NCI-H1048 (cell line): ENCODE results near the gene SYTL1.
A peak's percentile ranks its signal among the peaks of the same experiment; 100 is the strongest.

Experiments
- DNase-seq: peaks from one replicate; lab custom pipeline; 2025; lab: John Stamatoyannopoulos, UW

The SYTL1 gene

GRCh38 chr1:27341525-27342252 lies at the start of gene SYTL1:
Gene SYTL1, plus strand, starts transcription at chr1:27342022. Its CDS starts 3,313 bp downstream, at chr1:27345335.
- DNase-seq = peak; percentile 26

GRCh38 chr1:27292106-27292505 lies 49.7 kb upstream of the SYTL1 start:
- no peak for DNase-seq

GRCh38 chr1:27293915-27294314 lies 47.9 kb upstream of the SYTL1 start:
- no peak for DNase-seq

GRCh38 chr1:27296773-27297291 lies 45.0 kb upstream of the SYTL1 start:
- DNase-seq = no peak

GRCh38 chr1:27297903-27298302 lies 43.9 kb upstream of the SYTL1 start:
- no peak for DNase-seq

- no peak for DNase-seq
Measured at GRCh38 chr1:27298632-27299384, 43.0 kb upstream of the SYTL1 start.

GRCh38 chr1:27299385-27300271 lies 42.2 kb upstream of the SYTL1 start:
- DNase-seq = no peak

GRCh38 chr1:27300341-27301051 lies 41.3 kb upstream of the SYTL1 start:
- peak; percentile 39 for DNase-seq

GRCh38 chr1:27301052-27301422 lies 40.8 kb upstream of the SYTL1 start:
- no peak for DNase-seq

- DNase-seq = no peak
Measured at GRCh38 chr1:27301582-27302199, 40.1 kb upstream of the SYTL1 start.

- no peak for DNase-seq
Measured at GRCh38 chr1:27302612-27303011, 39.2 kb upstream of the SYTL1 start.

- no peak for DNase-seq
Measured at GRCh38 chr1:27303509-27303908, 38.3 kb upstream of the SYTL1 start.

- no peak for DNase-seq
Measured at GRCh38 chr1:27306071-27306470, 35.8 kb upstream of the SYTL1 start.

- DNase-seq = no peak
Measured at GRCh38 chr1:27306892-27307761, 34.7 kb upstream of the SYTL1 start.

GRCh38 chr1:27307874-27308598 lies 33.8 kb upstream of the SYTL1 start:
- no peak for DNase-seq

GRCh38 chr1:27314169-27314568 lies 27.7 kb upstream of the SYTL1 start:
- DNase-seq = no peak

GRCh38 chr1:27314737-27315136 lies 27.1 kb upstream of the SYTL1 start:
- no peak for DNase-seq

- no peak for DNase-seq
Measured at GRCh38 chr1:27316860-27317259, 25.0 kb upstream of the SYTL1 start.

GRCh38 chr1:27318136-27318535 lies 23.7 kb upstream of the SYTL1 start:
- no peak for DNase-seq

GRCh38 chr1:27318596-27318995 lies 23.2 kb upstream of the SYTL1 start:
- no peak for DNase-seq
